Renal pelvis (tissue), 4 donors: ENCODE measurements around the gene MT1H. TPM values are rescaled to one million over a fixed set of nuclear protein-coding genes. Genes with fewer than 3 reads are reported as not detected.

Experiments
- DNase-seq: peaks from one replicate; pipeline ENCODE4 v3.0.0-alpha.2; 2013
- polyA plus RNA-seq, 3 donors: library from polyadenylated mRNA; unstranded; fragments of 120-200 nt; gene quantifications; one replicate each; pipeline ENCODE4 v1.2.1, GENCODE V29; 2013; ENCODE audit not compliant: insufficient read length in 3 of 3

Gene MT1H
- polyA plus RNA-seq, 3 donors: 5.8 to 27.8 (median 18.4) TPM

DNA sequence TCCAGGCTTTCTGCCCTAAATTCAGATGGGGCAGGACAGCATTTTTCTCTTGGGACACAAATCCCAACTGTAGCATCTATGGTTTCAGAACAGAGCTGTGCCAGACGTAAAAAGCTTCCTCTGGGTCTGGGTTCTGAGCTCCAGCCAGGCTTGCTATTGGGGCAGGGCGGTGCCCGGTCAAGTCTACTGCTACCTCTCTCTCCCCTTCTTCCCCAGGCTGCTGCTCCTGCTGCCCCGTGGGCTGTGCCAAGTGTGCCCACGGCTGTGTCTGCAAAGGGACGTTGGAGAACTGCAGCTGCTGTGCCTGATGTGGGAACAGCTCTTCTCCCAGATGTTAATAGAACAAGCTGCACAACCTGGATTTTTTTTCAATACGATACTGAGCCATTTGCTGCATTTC is 36.1 kb upstream of the MT1H start:
- DNase-seq: no peak

DNA sequence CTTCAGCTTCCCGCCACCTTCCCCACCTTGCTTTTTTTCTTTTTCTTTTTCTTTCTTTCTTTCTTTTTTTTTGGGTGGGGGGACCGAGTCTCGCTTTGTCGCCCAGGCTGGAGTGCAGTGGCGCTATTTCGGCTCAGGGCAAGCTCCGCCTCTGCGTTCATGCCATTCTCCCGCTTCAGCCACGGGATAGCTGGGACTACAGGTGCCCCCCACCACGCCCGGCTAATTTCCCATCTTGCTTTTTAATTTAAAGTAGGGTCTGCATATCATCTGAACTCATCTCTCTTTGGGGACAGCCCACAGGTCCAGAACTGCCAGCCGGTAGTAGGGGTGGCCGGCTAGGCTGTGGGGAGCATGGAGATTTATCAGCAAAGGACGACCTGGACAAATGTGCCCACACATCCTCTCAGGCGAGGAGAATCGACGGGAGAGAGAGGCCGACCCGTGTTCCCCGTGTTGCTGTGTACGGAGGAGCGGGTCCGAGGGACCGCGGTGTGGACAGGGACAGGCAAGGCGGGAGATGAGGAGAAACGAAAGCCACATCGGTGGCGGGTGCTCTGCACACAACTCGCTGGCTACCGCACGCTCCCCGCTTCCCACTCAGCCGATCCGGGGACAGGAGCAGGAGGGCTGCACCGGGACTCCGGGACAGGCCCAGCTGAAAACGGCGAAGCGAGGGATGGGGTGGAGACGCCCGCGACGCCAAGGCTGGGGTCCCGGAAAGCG is 34.7 kb upstream of the MT1H start:
- no peak for DNase-seq

DNA sequence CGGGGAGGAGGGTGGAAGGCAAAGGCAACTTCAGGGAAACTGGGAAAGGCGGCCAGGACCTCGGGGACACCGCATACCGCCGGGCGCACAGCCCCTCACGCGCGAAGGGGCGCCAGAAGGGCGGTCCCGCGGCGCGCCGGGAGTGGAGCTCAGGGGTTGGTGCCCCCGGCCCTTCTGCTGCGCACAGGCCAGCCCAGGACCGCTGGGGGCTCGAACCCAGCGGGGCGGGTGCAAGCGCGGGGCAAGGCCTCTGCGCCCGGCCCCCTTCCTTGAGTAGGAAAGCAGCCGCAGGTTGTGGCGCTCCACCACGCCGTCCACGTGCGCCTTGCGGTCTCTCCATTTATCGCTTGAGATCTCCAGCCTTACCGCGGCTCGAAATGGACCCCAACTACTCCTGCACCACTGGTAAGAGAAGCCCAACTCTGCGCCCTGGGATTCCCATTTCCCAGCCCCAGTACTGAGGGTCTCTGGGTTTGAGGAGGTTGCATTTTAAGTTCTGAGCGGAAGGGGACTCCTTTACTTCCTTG is 34.1 kb upstream of the MT1H start:
- no peak for DNase-seq

DNA sequence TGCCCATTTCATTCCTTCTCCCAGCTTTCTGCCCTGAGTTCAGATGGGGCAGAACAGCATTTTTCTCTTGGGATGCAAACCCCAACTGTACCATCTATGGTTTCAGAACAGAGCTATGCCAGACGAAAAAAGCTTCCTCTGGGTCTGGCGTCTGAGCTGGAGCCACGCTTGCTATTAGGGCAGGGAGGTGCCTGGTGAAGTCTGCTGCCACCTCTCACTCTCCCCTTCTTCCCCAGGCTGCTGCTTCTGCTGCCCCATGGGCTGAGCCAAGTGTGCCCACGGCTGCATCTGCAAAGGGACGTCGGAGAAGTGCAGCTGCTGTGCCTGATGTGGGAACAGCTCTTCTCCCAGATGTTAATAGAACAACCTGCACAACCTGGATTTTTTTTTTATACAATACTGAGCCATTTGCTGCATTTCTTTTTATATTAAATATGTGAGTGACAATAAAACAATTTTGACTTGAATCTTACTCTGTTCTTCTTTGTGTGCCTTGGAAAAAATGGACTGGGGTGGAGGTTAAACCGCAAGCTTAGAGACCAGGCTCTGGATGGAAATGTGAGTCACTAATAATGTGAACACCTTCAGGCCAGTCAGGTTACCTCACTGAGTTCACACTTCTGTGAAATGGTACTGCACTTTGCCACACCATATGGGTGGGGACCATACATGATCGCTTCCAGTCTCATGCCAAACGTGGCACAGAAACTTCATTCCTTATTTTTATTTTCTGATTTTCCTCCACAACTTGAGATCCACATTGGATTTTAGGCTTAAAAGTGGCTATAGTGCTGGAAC is 32.8 kb upstream of the MT1H start:
- no peak for DNase-seq

DNA sequence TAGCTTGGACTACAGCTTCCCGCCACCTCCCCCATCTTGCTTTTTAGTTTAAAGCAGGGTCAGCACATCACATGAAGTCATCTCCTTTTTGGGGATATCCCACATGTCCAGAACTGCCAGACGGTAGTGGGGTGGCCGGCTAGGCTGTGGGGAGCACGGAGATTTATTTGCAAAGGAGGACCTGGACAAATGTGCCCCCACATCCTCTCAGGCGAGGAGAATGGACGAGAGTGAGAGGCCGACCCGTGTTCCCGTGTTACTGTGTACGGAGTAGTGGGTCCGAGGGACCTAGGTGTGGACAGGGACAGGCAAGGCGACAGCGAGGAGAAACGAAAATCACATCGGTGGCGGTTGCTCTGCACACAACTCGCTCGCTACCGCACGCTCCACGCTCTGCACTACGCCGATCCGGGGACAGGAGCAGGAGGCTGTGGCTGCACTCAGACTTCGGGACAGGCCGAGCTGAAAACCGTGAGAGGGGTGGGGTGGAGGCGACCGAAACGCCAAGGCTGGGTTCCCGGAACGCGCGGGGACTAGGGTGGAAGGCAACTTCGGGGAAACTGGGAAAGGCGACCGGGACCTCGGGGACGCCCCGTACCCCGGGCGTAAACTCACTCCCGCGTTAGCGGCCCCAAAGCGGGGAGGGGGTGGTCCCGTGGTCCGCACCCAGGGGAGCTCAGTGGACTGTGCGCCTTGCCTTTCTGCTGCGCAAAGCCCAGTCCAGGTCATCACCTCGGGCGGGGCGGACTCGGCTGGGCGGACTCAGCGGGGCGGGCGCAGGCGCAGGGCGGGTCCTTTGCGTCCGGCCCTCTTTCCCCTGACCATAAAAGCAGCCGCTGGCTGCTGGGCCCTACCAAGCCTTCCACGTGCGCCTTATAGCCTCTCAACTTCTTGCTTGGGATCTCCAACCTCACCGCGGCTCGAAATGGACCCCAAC is 31.5 kb upstream of the MT1H start, which contains the start of gene MT1A:
Gene MT1A (plus strand): TSS at position 853 of the 937 bp plus-strand sequence. CDS start 73 bp downstream, at position 926.
- DNase-seq: no peak

DNA sequence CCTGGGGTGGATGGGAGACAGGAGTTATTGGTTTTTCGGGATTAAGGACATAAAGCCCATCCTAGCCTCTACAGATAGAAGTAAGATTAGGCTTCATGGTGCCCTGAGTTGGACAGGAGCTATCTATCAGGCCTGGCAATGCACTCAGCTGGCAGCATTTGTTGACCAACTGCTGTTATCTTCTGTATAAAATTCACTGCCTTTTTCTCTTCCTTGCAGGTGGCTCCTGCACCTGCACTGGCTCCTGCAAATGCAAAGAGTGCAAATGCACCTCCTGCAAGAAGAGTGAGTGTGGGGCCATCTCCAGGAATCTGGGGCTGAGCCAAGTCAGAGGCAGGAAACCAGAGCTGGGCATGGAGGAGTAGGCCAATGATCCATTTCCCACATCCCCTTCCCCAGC is 30.6 kb upstream of the MT1H start:
- DNase-seq: no peak

DNA sequence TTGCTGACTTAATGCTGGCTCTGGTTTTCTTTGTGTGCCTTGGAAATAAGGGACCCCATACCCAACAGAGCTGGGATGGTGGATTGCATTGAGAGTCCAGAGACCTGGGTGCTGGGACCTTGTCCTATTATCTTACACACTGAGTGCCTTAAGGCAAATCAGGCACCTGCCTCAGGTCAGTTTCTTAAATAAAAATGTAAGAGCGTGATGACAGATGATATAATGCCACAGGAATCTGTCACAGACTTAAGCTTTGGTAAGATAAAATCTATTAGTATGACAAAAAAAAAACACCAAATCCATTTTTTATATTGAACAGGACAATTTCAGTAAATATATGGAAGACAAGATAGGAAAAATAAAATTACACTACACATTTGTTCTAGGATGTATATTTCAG is 29.5 kb upstream of the MT1H start:
- no peak for DNase-seq

DNA sequence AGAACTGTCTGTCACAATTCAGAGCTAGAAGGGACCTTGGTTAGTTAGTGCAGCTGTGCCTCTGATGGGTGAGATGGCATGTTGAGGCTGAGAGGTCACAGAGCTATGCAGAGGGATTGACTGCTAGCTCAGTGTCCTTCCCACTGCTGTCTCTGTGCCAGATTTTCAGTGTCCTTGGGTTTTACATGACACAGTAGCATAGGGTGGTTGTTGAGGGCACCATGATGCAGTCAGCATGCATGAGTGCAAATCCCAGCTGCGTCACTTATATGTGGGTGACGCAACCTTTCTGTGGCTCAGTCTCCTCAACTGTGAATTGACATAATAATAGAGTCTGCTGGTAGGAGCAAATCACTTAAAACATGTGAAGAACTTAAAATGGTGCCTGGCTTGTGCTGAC is 28.4 kb upstream of the MT1H start:
- no peak for DNase-seq

DNA sequence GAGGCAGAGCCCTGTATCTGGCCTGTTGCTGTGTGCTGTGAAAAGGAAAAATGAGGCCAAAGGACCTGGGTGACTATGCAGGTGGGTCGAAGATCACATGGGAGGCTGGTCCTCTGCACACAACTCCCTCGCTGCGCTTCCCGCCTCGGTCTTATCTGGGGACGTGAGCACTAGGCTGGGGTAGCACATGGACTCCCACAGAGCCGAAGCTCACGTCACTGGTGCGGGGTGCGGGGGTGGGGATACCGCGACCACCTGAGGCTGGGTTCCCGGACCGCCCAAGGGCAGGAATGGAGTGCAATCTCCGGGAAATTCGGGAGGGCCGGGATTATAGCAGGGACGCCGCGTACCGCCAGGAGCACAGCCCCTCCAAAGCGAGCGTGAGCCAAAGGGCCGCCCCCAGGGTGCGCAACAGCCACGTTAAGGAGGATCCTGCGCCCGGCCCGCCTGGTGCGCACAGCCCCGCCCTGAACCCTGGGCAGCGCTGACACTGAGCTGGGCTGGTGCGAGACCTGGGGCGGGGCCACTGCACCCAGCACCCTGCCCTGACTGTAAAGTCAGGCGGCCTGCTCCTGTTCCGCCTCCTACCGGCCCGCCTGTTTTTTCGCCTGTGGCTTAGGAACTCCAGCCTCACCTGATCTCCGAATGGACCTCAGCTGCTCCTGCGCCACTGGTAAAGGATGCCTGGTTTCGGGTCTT is 26.4 kb upstream of the MT1H start:
- DNase-seq: no peak

DNA sequence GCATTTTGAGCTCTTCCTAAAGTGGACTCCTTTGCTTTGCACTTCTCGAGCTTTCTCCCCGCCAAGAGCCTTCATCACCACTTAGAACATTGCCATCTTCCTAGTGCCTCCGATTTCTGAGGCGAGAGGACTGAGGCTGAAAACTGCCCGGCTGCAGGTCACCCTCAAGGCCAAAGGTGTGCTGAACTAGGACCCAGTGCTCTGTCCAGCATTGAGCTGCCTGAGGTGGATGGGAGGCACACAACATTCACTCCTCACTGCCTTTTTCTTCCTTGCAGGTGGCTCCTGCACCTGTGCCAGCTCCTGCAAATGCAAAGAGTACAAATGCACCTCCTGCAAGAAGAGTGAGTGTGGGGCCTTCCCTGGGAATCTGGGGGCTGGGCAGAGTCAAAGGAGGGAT is 25.8 kb upstream of the MT1H start:
- DNase-seq: no peak

DNA sequence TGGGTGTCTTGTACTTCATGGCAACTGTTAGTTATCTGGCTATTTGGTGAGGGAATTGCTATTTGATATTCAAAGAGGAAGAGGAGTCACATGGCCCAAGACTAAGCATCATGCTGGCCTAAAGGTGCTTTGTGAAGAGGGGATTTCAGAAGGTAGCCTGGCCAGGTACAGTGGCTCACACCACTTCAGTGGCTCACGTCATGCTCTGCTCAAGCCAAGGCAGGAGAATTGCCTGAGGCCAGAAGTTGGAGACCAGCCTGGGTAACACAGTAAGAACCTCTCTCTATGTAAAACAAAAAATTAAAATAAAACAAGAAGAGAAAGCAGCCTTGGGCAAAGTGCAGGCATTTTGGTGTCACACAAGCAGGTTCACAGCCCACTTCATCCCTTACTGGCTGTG is 24.3 kb upstream of the MT1H start:
- DNase-seq: no peak

DNA sequence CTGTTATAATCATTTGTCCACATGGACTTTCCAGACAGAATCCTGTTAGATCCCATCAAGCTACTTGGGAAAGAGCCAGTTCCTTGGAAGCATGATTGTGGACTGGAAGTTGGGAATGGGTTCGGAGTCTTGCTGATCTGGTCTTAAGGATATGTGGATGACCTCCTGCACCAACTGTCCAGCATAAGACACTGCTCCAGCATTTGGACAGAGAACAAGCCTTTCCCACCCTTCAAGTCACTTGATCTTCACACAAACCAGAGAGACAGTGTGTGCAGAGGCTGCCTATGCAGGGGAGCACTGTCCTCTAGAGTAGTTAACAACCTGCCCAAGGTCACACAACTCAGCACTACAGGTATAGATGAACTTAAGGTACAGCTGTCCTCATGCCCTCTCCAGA is 23.8 kb upstream of the MT1H start:
- no peak for DNase-seq

DNA sequence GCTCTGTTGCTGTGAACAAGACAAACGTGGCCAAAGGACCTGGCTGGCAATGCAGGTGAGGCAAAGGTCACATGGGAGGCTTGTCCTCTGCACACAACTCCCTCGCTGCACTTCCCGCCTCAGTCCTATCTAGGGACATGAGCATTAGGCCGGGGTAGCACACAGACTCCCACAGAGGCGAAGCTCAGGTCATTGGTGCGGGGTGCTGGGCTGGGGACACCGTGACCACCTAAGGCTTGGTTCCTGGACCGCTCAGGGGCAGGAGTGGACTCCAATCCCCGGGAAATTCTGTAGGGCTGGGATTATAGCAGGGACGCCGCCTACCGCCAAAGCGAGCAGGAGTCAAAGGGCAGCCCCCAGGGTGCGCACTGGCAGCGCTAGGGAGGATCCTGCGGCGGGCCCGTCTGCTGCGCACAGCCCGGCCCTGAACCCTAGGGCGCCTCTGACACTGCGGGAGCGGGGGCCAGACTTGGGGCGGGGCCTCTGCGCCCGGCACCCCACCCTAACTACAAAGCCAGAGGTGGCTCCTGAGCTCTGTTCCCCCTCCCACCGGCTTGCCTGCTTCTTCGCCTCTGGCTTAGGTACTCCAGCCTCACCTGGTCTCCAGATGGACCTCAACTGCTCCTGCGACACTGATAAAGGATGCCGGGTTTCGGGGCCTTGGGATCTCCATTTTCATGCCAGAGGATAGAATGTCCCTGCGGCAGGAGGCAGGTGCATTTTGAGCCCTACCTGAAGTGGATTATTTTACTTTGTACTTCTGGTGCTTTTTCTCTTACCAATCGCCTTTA is 21.8 kb upstream of the MT1H start:
- DNase-seq: no peak

DNA sequence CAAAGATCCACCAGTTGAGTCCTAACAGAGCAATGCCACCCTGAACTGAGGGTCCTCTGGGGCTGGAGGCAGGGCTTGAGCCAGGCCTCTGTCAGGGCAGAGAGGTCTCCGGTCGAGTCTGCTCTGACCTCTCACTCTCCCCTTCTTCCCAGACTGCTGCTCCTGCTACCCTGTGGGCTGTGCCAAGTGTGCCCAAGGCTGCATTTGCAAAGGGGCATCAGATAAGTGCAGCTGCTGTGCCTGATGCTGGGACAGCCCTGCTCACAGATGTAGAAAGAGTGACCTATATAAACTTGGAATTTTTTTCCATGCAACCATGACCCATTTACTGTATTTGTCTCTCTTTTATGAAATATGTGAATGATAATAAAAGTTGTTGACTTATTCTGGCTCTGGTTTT is 20.3 kb upstream of the MT1H start:
- DNase-seq: no peak

DNA sequence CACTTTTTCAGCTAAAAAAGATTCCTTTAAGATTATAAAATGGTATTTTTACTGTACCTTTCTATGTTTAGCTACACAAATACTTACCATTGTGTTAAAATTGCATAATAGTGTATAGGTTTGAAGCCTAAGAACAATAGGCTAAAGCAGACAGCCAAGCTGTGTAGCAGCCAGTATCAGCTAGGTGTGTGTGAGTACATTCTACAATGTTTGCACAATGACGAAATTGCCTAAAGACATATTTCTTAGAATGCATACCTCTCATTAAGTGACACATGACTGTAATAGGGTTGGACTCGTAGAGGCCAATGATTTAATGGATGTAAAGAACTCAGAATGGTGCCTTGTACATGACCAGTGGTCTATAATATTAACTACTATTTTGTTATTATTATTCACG is 19.8 kb upstream of the MT1H start:
- DNase-seq: no peak

DNA sequence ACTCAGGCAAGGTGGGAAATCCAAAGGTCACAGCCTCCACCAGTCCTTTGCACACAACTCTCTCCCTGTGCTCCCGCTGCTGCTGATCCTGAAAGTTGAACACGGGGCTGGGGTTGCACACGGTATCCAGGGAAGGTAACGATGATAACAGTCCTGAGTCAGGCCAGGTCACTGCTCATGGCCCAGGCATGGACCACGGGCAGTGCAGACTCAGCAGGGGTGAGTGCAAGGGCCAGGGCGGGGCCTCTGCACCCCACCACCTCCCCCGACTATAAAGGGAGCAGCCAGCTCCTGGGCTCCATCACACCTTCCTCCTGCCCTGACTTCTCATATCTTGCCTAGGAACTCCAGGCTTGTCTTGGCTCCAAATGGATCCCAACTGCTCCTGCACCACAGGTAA is 18.0 kb upstream of the MT1H start, which contains the start of gene MT1B:
Gene MT1B (plus strand): TSS at position 301 of the 400 bp plus-strand sequence. CDS start 68 bp downstream, at position 369.
- no peak for DNase-seq

DNA sequence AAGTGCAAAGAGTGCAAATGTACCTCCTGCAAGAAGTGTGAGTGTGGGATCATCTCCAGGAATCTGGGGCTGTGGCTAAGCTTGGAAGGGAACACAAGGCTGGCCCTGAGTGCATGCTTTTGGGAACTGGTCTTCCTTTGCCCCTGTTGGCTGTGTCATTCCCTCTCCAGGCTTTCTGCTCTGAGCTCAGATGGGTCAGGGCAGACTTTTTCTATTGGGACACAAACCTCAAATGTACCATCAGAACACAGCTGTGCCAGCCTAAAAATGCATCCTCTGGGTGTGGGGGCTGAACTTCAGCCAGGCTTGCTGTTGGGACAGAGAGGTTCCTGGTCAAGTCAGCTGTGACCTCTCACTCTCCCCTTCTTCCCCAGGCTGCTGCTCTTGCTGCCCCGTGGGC is 17.0 kb upstream of the MT1H start:
- no peak for DNase-seq

DNA sequence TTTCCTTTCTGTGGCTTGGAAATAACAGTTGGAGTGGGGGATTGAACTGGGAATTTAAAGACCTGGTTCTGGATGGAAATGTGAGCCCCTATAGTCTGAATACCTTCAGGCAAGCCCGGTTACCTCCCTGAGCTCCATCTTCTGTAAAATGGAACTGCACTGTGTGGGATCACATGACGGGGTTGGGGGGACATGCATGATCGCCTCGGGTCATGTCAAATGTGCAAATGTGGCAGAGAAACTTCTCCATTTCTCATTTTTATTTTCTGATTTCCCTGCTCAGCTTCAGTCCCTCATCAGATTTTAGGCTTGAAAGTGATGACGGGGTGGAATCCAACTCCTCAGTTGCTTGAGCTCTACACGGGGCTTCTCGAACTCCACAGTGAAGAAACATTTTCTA is 16.4 kb upstream of the MT1H start:
- no peak for DNase-seq

DNA sequence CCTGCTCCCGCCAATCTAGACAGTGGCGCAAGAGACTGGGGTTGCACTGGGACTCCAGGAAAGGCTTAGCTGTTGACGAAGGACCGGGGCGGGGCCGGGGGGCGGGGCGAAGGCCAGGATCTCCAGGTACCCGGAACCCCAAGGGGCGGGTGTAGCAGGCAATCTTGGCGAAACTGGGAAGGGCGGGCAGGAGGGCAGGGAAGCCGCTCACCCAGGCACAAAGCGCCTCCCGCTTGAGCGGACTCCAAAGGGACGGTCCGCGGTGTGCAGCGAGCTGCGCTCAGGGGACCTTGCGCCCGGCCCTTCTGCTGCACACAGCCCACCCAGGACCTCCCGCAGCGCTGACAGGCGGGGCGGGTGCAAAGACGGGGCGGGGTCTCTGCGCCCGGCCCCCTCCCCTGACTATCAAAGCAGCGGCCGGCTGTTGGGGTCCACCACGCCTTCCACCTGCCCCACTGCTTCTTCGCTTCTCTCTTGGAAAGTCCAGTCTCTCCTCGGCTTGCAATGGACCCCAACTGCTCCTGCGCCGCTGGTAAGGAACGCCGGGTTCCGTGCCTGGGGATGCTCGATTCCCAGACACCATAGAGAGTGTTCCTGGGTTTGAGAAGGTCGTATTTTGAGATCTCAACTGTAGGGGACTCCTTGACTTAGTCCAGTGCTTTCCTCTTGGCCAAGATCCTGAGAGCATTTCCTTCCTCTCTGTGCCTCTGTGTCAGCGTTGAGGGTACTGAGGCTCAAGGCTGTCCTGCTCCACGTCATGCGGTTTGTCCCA is 11.9 kb upstream of the MT1H start, which contains the start of gene MT1F:
Gene MT1F (plus strand): TSS at position 405 of the 772 bp plus-strand sequence. CDS start 100 bp downstream, at position 505.
- peak; percentile 71 for DNase-seq
